ENCODE results near the gene ERCC1.

ERCC1 gene

DNA sequence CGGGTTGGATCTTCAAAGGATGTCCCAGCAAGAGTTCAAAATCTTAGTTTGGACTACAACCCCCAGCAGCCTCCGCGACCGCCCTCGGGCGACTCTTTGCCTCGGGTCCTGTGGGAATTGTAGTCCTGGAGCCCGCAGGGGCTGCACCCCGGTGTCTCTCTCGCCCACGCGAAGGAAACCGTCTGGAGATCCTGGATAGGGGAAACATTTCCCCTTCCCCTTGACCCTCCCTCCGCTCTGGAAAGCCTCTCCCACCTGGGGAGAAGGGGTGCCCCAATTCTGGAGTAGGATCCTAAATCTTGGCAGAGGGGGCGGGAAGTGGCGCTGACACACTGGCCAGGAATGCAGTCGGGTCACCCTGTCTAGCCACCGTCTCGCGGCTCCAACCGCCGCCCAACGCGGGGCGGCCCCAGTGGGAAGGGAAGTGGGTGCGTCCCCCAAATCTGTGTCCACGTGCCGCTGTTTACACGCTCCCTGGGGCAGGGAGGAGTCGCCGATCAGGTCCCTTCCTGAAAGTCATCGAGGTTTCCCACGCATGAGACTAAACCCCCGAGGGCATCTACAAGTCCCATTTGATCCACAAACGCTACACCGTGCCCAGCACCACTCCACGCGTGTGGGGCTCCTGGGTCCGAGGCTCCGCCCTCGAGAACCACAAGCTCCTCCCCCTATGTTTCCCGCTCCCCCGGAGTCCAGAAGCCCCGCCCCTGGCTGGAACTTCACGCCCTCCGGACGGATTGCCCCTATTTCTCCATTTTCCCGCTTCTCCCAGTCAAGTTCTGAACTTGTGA is 18.1 kb downstream of the ERCC1 start:
- peak; percentile 91 for DNase-seq (ENCODE audit: low spot score)

GRCh38 chr19:45404557-45405434 is 18.9 kb downstream of the ERCC1 start, which contains the start of gene PPP1R13L:
Gene PPP1R13L, minus strand, starts transcription at chr19:45405069. Its CDS starts 6,751 bp downstream, at chr19:45398318.
- no peak for DNase-seq (ENCODE audit: low spot score)

DNA sequence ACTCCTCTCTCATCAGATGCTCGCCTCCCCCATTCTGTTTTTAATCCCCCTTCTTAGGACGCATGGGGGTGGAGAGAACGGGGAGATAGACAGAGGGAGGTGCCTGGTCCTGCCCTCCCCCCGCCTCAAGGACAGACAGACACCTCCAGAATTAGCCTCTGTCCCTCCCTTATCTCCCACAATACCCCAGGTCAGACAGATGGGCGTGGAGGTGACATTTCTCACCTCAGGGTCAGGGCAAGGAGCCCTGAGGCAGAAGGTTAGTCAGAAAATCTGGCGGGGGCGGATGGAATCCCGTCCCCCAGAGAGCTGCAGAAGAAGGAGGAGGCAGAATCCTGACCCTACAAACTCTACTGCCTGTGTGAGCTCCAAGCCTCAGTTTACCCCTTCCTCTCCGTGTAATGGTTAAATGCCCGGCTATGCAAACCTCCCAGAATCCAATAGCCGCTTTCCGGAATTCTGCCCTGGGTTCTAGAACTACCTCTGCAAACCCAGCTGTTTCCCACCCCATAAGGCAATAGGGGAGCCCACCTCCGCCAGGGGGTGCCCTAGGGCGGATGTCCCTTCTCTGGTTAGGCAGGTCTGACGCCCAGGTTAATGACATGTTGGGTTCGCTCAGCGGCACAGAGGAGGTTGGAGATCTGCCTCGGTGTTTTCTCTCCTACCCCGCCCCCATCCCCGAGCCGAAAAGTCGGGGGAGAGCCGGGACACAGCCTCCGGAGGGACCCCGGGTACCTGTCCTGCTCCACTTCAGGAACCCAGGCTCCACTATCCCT is 19.7 kb downstream of the ERCC1 start:
- DNase-seq (ENCODE audit: low spot score): no peak

- DNase-seq (ENCODE audit: low spot score): no peak
Measured at GRCh38 chr19:45403272-45403671, 20.4 kb downstream of the ERCC1 start.

DNA sequence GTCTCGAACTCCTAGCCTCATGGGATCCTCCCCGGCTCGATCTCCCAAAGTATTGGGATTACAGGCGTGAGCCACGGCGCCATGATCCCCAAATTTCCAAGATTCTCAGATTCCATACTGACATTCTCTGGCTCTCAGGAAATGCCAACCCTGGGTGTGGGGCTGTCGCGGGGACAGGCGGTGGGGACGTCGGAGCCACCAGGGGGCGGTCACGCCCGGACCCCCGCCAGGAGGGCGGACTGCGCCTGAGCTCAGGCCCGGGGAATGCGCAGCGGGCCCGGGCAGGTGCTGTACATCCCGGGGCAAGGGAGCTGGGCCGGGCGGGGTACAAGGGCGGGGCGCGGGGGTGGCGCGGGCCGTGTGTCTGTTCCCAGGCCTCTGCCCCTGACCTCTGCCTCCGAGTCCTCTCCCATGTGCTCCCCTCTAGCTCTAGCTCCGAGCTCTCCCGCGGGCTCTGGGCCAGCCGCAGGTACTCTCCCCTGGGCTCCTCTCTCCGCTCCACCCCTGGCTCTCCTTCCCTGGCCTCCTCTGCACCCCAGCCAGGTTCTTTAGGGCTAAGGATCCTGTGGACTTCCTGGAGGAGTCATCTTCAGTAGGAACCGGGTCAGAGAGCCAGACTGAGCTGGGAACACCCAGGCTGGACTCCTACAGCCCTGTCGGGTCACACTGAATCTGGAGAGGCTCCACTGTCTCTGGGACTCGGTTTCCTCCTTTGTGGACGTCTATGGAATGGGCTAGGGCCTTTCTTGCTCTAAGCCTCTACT is 21.2 kb downstream of the ERCC1 start:
- no peak for DNase-seq (ENCODE audit: low spot score)

DNA sequence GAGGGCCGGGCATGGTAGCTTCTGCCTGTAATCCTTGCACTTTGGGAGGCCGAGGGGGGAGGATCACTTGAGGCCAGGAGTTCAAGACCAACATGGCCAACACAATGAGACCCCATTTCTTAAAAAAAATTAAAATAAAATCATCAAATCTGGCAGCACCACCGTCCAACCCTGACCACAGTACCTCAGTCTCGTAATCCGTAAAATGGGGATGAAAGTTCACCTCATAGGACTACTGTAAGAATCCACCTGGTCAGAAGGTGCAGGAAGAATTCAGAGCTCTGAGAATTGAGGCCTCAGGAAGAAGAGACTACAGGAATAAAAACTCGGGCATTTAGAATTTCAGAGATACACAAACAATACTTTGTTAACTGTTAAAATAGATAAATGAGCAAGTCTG is 21.9 kb downstream of the ERCC1 start:
- DNase-seq (ENCODE audit: low spot score): no peak

GRCh38 chr19:45400192-45400591 is 23.5 kb downstream of the ERCC1 start:
- no peak for DNase-seq (ENCODE audit: low spot score)

GRCh38 chr19:45395821-45396617 is 27.7 kb downstream of the ERCC1 start:
- no peak for DNase-seq (ENCODE audit: low spot score)

DNA sequence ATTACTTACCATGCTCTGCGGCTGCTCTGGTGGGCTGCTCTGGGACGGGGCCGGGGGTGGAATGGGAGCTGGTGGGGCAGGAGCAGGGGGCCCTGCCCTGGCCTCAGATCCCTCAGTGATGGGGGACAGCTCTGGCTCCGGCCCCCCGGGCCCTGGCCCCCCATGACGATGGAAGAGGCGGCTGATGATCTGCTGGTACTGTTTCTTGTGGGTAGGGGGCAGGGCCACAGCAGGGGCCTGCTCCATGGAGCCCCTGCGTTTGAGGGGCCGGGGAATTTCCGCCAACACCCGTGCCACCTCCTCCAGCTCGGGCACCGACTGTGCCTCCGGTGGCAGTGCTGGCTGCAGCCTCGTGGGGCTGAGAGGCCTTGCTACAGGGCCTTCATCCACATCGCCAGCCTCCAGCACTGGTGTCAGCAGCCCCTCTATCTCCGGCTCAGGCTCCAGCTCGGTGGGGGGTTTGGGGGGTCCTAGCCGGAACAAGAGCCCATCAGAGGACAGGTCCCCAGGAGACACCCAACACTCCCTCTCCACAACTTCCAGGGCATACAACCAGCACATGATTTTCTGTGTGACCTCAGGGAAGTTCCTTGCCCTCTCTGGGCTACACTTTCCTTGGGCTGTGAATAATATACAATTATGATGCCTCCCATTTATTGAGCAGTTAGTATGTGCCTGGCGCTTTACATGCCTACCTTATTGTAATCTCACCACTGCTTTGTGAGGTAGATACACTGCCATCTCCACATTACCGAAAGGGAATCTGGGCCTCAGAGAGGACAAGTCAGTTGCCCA is 31.6 kb downstream of the ERCC1 start:
- no peak for DNase-seq (ENCODE audit: low spot score)

DNA sequence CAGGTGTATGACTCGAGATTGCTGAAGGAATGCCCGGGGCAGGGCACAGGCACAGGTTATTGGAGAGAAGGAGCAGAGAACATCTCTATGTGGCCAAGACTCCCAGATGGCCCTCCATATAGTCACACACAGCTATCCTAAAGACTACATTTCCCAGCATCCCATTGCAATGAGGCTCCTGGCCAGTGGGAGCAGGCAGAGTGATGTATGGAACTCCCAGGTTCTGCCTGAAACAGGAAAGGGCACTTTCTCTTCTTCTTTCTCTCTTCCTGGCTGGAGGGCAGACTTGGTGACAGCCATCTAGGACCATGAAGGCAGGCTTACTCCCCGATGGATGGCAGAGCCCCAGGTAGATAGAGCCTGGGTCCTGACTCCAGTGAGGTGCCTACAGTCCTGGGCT is 32.4 kb downstream of the ERCC1 start:
- DNase-seq (ENCODE audit: low spot score): peak; percentile 72

DNA sequence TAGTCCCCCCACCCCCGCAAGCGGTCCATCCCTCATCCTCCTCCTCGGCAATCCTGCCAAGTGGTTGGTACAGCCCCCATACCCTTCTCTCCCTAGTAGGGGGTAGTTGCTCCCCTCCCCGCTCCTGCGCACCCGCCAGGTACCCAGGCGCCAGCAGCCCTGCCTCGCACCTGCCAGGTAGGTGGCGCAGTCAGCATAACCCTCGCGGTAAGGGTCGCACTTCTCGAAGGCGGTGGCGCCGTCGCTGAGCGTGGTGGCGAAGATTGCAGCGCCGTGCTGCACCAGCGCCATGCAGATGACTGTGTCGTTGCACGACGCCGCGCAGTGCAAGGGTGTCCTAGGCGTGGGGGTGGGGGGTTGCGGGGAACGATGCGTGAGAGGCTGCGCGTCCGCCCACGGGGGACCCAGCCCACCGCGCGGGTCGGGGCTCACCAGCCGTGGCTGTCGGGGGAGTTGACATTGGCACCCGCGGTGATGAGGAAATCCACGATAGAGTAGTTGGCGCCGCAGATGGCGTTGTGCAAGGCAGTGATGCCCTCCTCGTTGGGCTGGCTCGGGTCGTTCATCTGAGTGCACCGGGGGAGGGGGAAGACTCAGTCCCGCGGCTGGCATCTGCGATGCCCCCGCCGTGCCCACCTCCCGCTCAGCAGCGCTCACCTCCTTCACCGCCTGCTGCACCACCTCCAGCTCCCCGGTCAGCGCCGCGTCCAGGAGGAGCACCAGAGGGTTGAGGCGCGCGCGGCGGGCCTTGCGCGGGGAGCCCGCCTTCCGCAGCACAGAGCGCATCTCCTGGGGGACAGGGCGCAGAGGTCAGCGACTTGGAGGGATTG is 38.1 kb downstream of the ERCC1 start:
- DNase-seq (ENCODE audit: low spot score): no peak

GRCh38 chr19:45382426-45382825 is 41.3 kb downstream of the ERCC1 start:
- no peak for DNase-seq (ENCODE audit: low spot score)

DNA sequence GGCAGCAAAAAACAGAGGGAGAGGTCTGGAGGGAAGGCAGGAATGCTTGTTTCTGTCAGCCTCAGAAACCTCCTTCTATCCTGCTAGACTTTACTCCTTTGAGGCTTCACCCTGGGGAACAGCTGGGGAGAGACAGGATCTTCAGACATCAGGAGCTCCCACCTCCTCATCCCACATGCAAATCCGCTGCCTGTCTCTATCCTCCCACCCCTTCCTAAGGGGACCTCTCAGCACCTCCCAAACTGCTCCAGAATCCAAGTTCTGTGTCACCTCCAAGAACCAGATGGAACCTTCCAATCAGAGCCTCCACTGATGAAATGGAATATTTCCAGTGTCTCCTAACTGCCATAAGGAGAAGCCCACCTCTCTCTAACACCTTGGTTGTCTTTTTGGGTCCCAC is 43.6 kb downstream of the ERCC1 start:
- DNase-seq (ENCODE audit: low spot score): no peak

DNA sequence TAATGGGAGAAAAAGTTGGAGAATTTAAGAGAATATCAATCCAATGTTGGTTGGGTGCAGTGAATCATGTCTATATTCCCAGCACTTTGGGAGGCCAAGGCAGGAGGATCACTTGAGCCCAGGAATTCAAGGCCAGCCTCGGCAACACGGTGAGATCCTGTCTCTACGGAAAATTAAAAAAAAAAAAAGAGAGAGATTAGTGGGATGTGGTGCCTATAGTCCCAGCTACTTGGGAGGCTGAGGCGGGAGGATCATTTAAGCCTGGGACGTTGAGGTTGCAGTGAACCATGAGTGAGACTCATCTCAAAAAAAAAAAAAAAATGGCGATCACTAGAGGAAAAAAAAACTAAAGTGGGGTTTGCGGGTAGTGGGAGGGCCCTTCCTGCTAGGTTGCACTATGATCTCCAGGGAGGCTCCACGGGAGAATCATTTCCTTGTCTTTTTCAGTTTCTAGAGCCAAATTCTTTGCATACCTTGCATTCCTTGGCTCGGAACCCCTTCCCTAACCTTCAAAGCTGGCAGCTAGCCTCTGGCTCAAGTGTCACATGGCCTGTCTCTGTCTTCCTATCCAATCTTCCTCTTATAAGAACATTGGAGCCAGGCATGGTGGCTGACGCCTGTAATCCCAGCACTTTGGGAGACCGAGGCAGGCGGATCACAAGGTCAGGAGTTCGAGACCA is 47.5 kb downstream of the ERCC1 start:
- DNase-seq (ENCODE audit: low spot score): peak; percentile 21

- peak; percentile 97 for DNase-seq (ENCODE audit: low spot score)
Measured at GRCh38 chr19:45370410-45371204, 53.1 kb downstream of the ERCC1 start, which contains the start of gene ERCC2. Gene ERCC2, minus strand, starts transcription at chr19:45370573. Its CDS starts 33 bp downstream, at chr19:45370540.

DNA sequence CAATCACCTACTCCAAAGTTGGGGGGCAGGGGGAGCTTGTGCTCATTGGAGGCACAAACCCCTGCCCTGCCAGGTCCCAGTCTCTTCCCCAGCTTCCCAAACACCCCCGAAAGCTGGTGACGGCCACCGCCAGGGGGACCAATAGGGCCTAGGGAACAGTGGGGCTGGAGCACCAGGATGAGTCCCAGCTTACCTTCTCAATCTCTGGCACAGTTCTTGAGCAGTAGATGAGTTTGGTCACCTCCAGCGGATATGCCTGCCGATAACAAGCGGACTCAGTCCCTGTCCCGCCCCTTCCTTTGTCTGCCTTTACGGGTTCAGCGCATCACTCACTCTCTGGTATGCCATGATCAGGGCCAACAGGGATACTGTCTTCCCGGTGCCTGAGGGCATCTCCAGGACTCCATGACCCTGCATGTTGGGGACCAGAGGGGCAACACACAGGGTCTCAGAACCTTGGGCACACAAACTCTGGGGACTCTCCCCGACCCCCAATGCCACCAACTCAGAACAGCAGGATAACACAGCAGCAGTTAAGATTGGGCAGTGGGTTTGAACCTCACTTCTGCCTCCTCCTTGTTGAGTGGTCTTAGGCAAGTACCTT is 54.9 kb downstream of the ERCC1 start:
- DNase-seq (ENCODE audit: low spot score): peak; percentile 34

DNA sequence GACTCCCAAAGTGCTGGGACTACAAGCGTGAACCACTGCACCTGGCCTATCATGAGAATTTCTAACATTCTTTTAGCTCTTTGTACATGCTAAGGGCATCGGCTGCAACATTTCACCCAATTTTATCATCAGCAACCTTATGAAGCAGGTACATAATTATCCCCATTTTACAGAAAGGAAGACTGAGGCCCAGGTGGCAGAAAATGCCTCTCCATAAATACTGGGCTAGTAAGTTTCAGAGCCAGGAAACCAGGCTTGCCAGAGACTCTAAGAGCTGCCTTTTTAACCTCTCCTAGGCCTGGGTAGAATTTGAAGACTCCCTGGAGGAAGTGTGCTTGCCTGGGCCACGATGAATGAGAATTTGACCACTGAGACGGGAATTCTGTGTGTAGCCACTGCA is 55.6 kb downstream of the ERCC1 start:
- no peak for DNase-seq (ENCODE audit: low spot score)
